ENCODE data around the gene ACTN3.
A peak's percentile ranks its signal among the peaks of the same experiment; 100 is the strongest.

The ACTN3 gene

DNA sequence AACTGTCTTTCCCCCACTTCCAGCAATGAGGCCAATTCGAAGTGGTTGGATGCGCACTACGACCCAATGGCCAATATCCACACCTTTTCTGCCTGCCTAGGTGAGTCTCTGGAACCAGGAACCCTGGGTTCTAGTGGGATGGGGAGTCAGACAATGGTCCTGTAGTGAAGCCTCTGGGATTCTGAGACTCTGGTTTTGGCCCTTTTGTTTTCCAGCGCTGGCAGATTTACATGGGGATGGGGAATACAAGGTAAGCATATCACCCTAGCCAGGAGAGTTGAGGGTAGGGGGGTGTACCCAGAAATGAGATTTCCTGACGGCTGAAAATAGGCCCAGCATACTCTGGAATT is 35.7 kb upstream of the ACTN3 start:
- H3K4me3 ChIP-seq (ENCODE audit: low read length) = peak overlapping the region; percentile 99
- no peak for DNase-seq (ENCODE audit: low read depth)
- TF ChIP-seq, protein P1, sequence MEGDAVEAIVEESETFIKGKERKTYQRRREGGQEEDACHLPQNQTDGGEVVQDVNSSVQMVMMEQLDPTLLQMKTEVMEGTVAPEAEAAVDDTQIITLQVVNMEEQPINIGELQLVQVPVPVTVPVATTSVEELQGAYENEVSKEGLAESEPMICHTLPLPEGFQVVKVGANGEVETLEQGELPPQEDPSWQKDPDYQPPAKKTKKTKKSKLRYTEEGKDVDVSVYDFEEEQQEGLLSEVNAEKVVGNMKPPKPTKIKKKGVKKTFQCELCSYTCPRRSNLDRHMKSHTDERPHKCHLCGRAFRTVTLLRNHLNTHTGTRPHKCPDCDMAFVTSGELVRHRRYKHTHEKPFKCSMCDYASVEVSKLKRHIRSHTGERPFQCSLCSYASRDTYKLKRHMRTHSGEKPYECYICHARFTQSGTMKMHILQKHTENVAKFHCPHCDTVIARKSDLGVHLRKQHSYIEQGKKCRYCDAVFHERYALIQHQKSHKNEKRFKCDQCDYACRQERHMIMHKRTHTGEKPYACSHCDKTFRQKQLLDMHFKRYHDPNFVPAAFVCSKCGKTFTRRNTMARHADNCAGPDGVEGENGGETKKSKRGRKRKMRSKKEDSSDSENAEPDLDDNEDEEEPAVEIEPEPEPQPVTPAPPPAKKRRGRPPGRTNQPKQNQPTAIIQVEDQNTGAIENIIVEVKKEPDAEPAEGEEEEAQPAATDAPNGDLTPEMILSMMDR (IDR thresholded peaks at IDR 0.05; ENCODE audit: insufficient read depth, low read depth, low read length, missing control alignments) = no peak

DNA sequence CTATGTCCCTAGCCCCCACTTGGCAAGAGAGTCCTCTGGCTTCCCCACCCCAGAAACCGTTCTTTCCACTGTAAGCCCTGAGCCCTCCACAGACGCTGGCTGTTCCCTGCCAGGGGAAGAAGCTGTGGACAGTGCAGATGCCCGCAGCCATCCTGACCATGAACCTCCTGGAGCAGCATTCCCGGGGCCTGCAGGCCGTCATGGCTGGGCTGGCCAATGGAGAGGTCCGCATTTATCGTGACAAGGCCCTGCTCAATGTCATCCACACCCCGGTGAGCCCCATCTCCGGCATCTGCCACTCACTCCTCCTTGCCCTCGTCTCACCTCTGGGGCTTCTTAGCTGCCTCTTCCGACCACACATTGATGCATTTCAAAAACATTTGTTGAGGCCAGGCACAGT is 23.1 kb upstream of the ACTN3 start:
- TF ChIP-seq, protein P1 (IDR thresholded peaks at IDR 0.05; ENCODE audit: insufficient read depth, low read depth, low read length, missing control alignments) = no peak
- H3K4me3 ChIP-seq (ENCODE audit: low read length) = no peak overlapping the region
- no peak for DNase-seq (ENCODE audit: low read depth)

DNA sequence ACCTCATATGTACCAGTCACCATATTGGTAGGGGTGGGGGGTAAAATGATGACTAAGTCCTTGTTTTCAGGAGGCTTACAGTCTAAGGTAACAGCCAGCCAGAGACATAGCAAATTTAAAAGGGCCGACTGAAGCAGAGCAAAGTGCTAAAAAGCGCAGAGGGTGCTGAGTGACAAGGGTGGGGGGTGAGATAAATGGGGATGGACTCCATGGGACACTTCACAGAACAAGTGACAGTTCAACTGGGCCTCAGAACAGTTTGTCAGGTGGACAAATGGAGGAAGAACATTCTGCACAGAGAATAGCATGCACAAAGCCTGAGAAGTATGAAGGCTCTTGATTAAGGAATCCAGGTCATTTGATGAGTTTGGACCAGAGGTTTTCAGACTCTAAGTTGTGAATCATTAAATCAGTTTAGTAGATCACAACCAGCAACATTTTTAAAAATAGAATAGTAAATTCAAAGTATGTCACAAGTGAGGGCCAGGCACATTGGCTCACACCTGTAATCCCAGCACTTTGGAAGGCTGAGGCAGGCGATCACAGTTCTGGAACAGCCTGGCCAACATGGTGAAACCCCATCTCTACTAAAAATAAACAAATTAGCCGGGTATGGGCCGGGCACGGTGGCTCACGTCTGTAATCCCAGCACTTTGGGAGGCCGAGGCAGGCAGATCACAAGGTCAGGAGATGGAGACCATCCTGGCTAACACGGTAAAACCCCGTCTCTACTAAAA is 22.2 kb upstream of the ACTN3 start:
- TF ChIP-seq, protein P1 (IDR thresholded peaks at IDR 0.05; ENCODE audit: insufficient read depth, low read depth, low read length, missing control alignments) = no peak
- no peak for DNase-seq (ENCODE audit: low read depth)
- no peak overlapping the region for H3K4me3 ChIP-seq (ENCODE audit: low read length)

DNA sequence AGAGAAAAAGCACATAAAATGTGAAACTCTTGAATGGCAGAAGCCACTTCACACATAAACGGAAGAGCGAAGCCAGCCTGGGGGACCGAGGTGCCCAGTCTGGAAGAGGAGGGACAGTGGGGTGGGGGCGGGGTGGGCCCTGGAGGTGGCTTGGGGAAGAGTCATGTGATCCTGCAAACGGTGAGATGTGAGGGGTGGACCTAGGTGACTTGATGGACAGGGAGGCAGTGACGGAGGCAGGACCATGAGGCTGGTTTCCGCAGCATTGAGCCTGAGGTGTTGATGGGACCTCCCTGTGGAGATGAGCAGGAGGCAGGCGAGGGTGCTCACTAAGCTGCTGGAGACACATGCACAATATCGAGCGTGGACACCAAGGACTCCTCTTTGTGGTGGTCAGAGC is 17.6 kb upstream of the ACTN3 start:
- no peak for DNase-seq (ENCODE audit: low read depth)
- no peak overlapping the region for H3K4me3 ChIP-seq (ENCODE audit: low read length)
- TF ChIP-seq, protein P1 (IDR thresholded peaks at IDR 0.05; ENCODE audit: insufficient read depth, low read depth, low read length, missing control alignments) = no peak

DNA sequence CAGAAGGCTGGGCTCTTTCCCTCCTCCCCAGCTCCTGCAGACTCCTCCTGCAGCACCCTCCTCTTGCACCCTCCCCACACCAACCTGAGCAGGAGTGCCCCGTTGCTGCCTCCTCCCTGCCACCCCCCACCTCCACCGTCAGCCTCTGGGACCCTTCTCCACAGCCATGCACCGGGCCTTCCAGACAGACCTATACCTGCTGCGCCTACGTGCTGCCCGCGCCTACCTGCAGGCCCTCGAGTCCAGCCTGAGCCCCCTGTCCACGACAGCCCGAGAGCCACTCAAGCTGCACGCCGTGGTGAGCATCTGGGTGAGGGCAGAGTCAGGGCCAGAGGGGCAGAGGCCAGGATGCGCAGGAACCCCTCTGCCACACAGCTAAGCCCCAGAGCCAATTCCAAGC is 17.0 kb upstream of the ACTN3 start:
- TF ChIP-seq, protein P1 (IDR thresholded peaks at IDR 0.05; ENCODE audit: insufficient read depth, low read depth, low read length, missing control alignments) = no peak
- no peak for DNase-seq (ENCODE audit: low read depth)
- H3K4me3 ChIP-seq (ENCODE audit: low read length) = no peak overlapping the region

DNA sequence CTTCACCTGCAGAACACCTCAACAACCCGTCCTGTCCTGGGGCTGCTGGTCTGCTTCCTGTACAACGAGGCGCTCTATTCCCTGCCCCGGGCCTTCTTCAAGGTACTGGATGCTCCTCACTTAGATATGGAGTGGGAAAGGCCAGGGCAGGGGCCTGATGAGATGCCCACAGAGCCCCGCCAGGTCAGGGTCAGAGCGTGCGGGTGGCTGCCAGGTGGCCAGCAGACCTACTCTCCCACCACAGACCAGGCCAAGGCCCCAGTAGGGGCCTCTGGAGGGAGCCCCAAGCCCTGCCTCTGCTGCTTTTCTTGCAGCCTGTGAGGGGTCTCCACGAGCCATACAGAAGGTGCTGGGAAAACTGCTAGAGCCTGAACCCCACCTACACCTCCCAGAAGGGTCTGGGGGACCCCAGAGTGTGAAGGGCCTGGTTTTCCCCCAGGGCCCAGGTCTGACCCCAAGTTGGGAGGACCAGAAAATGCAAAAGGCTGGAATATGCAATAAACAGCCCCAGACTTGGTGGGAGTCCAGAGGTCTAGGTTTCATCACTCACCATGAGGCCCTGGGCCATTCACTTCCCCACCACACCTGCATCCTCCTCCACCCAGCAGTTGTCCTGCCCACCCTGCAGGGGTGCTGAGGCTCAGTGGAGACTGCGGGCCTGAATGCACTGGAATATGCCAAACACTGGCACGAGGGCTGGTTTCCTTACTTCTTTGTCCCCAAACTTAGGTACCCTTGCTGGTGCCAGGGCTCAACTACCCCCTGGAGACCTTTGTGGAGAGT is 15.6 kb upstream of the ACTN3 start:
- TF ChIP-seq, protein P1 (IDR thresholded peaks at IDR 0.05; ENCODE audit: insufficient read depth, low read depth, low read length, missing control alignments) = no peak
- no peak for DNase-seq (ENCODE audit: low read depth)
- no peak overlapping the region for H3K4me3 ChIP-seq (ENCODE audit: low read length)

All from epithelial cell of esophagus (primary cell).